Measurements from ENCODE around the gene GMEB2. TPM values are rescaled to one million over a fixed set of nuclear protein-coding genes. Genes with fewer than 3 reads are reported as not detected.
A peak's percentile ranks its signal among the peaks of the same experiment; 100 is the strongest.
"Not testable (repeated sequence)": the region's sequence is repeated elsewhere in the genome, so short reads cannot be mapped to it uniquely, and the experiment has no call there.

The GMEB2 gene
- total RNA-seq, 1 donor from 2014 or later = 12.4 TPM

- DNase-seq (ENCODE audit: low read depth) = peak; percentile 28
Measured at GRCh38 chr20:63657260-63657936, 30.5 kb upstream of the GMEB2 start.

DNA sequence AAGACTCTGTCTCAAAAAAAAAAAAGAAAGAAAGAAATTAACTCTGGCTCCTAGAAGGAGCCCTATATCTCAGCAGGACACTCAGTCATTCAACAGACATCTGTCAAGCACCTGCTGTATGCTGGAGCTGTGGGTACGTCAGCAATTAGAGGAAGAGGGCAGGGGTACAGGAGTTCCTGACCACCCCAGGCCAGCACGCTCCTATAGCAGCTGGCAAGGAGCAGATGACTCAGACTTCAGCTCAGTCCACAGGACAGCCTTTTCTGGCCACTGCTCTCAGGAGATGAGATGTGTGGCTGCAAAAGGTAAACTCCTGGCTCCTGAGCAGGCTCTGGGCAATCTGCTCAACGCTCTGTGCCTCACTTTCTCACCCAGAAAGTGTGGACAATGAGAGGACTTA, 29.6 kb upstream of the GMEB2 start:
- DNase-seq (ENCODE audit: low read depth) = no peak

DNA sequence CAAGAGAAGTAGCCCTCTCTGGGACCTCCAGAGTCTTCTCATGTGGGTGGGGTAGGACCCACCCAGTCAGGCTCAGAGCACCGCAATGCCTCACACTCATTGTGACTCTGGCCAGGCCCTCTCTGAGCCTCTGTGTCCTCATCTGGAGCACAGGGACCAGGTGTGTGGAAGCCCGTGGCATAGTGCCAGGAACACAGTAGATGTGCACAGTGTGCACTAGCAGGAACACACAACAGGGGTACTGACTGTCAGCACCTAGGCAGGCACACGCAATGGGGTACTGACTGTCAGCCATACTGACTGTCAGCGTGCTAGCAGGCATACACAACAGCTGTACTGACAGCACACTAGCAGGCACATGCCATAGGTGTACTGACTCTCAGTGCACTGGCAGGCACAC, 28.3 kb upstream of the GMEB2 start:
- no peak for DNase-seq (ENCODE audit: low read depth)

- DNase-seq (ENCODE audit: low read depth) = no peak
Measured at GRCh38 chr20:63653974-63654668, 27.2 kb upstream of the GMEB2 start.

DNA sequence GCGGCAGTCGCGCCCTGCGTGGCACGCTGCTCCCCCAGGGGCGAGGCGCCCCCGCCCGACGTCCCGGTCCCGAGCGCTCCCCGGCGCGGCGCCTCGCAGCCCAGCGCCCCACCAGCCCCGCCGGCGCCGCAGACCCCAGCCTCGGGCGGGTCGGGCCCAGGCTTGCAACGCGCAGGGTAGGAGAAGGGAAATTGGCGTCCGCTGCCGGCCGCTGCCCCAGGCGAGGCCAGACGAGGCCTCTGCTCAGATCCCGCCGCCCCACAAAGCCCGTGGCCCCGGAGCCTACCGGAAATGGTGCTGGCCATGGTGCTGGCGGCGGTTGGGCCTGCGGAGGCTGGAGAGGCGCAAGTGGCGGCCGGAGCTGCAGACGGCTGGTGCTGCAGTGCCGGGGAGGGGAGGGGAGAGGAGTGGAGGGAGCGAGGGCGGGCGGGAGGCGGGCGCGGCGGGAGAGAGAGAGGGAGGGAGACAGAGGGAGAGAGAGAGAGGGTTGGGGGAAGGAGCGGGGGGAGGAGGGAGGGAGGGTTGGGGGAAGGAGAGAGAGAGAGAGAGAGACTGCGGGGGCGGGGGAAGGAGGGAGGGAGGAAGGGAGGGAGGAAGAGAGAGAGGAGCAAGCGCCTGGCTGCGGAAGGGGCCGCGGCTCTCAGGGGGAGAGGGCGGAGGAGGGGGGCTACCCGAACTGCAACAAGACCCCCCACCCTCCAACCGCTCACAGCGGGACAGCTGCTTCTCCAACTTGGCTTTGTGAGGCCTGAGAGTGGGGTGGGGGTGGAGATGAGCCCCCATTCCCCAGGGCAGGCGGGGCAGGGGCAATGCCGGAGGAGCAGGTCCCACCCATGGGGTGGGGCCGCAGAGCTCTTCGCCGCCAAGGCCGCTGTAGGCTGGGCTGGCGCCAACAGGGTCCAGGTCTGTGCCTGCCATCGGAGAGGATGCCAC, 26.4 kb upstream of the GMEB2 start, which contains the start of gene STMN3:
Gene STMN3 (minus strand): TSS at position 384 of the 933 bp plus-strand sequence. CDS start 79 bp downstream, at position 305.
- peak; percentile 89 for DNase-seq (ENCODE audit: low read depth)

- no peak for DNase-seq (ENCODE audit: low read depth)
Measured at GRCh38 chr20:63652192-63652980, 25.5 kb upstream of the GMEB2 start.

GRCh38 chr20:63651942-63652191, 25.0 kb upstream of the GMEB2 start:
- no peak for DNase-seq (ENCODE audit: low read depth)

DNA sequence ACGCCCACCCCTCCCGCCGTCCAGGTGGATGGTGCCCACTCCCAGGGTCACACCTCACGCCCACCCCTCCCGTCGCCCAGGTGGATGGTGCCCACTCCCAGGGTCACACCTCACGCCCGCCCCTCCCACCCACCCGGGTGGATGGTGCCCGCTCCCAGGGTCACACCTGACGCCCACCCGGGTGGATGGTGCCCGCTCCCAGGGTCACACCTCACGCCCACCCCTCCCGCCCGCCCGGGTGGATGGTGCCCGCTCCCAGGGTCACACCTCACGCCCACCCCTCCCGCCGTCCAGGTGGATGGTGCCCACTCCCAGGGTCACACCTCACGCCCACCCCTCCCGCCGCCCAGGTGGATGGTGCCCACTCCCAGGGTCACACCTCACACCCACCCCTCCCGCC, 23.6 kb upstream of the GMEB2 start:
- DNase-seq (ENCODE audit: low read depth) = not testable (repeated sequence)

DNA sequence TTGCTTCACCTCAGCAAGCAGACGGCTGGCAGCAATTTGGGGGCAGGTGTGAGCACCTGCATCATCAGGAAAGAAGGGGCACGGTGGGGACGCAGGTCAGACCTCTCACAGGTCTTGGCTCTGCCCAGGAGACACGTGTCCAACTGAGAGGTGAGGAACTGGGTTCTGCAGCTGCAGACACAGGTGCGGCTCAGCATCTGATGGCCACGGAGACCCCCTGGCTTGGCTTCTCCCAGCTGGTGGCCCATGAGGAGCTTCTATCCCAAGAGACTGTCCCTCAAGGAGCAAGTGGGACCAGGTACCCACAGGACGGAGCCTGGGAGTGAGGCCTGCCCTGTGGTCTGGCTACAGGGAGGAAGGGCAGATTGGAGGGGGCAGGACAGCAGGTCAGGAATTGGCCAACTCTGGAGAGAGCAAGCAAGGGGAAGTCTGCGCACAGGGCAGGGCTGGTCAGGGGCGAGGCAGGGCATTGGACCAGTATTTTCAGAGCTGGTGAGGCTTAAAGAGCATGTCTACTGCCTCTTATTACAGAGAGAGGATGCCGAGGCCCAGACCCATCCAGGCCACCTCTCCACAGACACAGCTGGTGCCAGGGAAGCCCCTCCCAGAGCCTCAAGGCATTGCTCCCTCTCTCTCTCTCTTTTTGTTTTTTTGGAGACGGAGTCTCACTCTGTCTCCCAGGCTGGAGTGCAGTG, 22.1 kb upstream of the GMEB2 start:
- DNase-seq (ENCODE audit: low read depth) = no peak

GRCh38 chr20:63648190-63648589, 21.3 kb upstream of the GMEB2 start:
- DNase-seq (ENCODE audit: low read depth) = no peak

- DNase-seq (ENCODE audit: low read depth) = peak; percentile 29
Measured at GRCh38 chr20:63645218-63645617, 18.3 kb upstream of the GMEB2 start.

GRCh38 chr20:63643946-63644345, 17.0 kb upstream of the GMEB2 start:
- no peak for DNase-seq (ENCODE audit: low read depth)

- DNase-seq (ENCODE audit: low read depth) = no peak
Measured at GRCh38 chr20:63643499-63643898, 16.6 kb upstream of the GMEB2 start.

DNA sequence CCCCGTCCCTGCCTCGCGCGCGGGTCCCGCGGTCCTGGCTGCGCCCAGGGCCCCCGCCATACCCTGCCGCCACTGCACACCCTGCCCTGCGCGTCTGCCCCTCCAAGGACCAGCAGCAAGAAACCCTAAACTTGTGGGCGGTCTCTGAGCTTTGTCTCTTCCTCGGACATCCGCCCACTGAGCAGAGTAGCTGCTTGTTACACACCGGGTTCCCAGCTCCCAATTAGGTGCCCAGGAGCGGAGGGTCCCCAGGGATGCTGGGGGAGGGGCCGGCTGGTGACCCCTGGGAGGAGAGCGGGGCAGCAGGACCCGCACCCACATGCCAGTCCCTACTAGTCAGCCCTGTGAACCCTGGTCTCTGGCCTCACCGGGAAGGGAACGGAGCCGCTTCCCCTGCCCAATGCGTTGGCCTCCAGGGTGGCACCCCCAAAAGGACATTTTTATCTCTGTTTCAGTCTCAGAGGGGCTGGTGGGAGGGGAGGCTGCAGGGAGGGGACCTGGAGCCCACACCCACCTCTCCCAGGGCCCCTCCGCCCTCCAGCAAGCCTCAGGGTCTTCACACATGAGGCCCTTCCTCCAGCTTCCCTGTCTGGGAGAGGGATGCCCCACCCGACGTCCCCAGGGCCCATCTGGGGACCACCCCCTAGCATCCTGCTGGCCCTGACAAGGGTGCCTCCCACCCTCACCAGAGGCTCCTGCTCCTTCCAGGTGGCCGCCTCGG, 15.8 kb upstream of the GMEB2 start:
- DNase-seq (ENCODE audit: low read depth) = no peak

GRCh38 chr20:63641792-63642523, 15.1 kb upstream of the GMEB2 start:
- peak; percentile 77 for DNase-seq (ENCODE audit: low read depth)

DNA sequence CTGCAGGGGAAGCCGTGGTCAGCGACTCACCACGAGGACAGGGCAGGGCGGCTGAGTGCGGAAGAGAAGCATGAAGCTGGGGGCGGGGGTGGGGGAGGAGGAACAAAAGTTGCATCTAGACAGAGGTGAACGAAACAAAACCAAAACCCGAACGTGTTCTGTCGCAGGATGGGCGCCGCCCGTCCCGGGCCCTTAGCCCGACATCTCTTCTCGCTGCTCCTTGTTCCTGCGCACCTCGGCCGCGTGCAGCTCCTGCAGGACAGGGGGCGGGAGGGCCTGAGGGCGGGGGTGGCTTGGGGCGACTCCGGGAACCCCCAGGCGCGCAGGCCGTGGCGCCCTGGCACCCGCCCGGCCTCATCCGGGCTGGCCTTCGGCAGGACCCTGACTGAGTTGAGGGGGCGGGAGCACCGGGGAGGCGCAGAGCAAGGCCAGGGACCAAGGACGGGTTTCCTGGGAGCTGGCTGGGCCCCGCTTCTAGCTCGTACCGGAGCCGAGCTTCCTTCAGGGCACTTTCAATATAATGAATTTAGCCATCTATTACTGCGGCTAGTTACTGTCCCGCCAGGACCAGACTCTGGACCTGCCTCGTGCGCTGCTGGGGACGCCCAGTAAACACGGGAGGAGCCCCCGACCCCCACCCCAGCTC, 14.4 kb upstream of the GMEB2 start:
- peak; percentile 40 for DNase-seq (ENCODE audit: low read depth)

- not testable (repeated sequence) for DNase-seq (ENCODE audit: low read depth)
Measured at GRCh38 chr20:63640686-63641085, 13.8 kb upstream of the GMEB2 start.

- no peak for DNase-seq (ENCODE audit: low read depth)
Measured at GRCh38 chr20:63640086-63640485, 13.2 kb upstream of the GMEB2 start.

All from myocyte (in vitro differentiated cells).